ENCODE data around the gene TSSC4.

- TF ChIP-seq FOXK2 (IDR thresholded peaks at IDR 0.05) (no peak), ELF4 (IDR thresholded peaks at IDR 0.05) (no peak), ZNF384 (IDR thresholded peaks at IDR 0.05) (no peak), NFRKB (IDR thresholded peaks at IDR 0.05) (no peak), BHLHE40 (IDR thresholded peaks at IDR 0.05; ENCODE audit: borderline replicate concordance) (no peak), HDGF (IDR thresholded peaks at IDR 0.05; ENCODE audit: borderline replicate concordance) (no peak), SP1 (IDR thresholded peaks at IDR 0.05) (no peak), SUZ12 (IDR thresholded peaks at IDR 0.05) (no peak), TARDBP (IDR thresholded peaks at IDR 0.05) (no peak), LEF1 (IDR thresholded peaks at IDR 0.05; ENCODE audit: borderline replicate concordance) (no peak), FOXM1 (IDR thresholded peaks at IDR 0.05; ENCODE audit: borderline replicate concordance) (no peak)
- TF ChIP-seq, protein P1, sequence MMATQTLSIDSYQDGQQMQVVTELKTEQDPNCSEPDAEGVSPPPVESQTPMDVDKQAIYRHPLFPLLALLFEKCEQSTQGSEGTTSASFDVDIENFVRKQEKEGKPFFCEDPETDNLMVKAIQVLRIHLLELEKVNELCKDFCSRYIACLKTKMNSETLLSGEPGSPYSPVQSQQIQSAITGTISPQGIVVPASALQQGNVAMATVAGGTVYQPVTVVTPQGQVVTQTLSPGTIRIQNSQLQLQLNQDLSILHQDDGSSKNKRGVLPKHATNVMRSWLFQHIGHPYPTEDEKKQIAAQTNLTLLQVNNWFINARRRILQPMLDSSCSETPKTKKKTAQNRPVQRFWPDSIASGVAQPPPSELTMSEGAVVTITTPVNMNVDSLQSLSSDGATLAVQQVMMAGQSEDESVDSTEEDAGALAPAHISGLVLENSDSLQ (IDR thresholded peaks at IDR 0.05) = no peak
Observed at GRCh38 chr11:2451336-2451735, 50.8 kb downstream of the TSSC4 start.

All from HEK293T (cell line).